Measurements from ENCODE around the gene RNF213. TPM values are rescaled to one million over a fixed set of nuclear protein-coding genes. Genes with fewer than 3 reads are reported as not detected.

RNF213 gene
- total and polyA plus RNA-seq, 8 donors: 21.9 to 94.7 (median 37.8) TPM

DNA sequence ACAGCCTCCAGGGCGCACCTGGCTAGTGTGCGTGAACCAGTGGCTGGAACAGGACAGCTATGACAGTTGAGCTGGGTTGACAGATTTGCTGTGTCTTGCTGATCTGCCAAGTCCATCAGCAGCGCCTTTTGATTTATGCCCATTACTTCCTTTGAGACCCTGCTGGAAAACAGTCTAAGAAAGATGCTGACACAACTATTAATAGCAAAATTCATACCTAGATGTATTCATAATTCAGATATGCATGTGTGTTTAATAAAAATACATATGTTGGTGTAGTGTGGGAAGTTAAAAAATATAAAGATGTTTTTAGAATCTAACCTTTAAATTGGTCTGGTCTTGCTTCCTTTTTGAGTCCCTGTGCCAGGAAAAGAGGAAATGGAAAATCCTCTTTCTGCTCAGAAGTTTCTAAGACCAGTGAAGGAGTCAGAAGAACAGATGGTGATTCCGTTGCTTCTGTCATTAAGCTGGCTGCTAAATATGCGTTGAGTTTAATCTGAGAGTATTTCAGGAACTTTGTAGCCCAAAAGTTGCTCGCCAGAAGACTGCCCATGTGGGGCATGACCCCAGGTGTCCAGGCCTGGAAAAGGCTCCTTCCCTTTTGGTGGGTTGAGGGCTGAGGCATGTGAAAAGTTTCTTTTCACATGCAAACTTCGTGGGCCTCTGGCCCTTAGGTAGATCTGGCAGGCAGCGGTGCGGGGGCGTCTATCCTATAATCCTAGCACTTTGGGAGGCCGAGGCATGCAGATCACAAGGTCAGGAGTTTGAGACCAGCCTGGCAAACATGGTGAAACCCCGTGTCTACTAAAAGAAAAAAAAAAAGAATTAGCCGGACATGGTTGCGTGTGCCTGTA, 114.3 kb downstream of the RNF213 start:
- Histone ChIP-seq H3K27me3 (no peaks in the 10 kb centered on the region), H3K4me3 (no peak overlapping the region), H3K9me3 (no peaks in the 10 kb centered on the region), H3K36me3 (peaks cover 7 to 72% (median 32%) of the 10 kb centered on the region in 3 donors), H3K27ac (no peak overlapping the region), H3K4me1 (no peaks in the 10 kb centered on the region)
- intact Hi-C loops (cut with DNase I): no loop called here
- ATAC-seq (no peak), DNase-seq (no peak), FAIRE-seq (no peak)
- TF ChIP-seq, protein P1, sequence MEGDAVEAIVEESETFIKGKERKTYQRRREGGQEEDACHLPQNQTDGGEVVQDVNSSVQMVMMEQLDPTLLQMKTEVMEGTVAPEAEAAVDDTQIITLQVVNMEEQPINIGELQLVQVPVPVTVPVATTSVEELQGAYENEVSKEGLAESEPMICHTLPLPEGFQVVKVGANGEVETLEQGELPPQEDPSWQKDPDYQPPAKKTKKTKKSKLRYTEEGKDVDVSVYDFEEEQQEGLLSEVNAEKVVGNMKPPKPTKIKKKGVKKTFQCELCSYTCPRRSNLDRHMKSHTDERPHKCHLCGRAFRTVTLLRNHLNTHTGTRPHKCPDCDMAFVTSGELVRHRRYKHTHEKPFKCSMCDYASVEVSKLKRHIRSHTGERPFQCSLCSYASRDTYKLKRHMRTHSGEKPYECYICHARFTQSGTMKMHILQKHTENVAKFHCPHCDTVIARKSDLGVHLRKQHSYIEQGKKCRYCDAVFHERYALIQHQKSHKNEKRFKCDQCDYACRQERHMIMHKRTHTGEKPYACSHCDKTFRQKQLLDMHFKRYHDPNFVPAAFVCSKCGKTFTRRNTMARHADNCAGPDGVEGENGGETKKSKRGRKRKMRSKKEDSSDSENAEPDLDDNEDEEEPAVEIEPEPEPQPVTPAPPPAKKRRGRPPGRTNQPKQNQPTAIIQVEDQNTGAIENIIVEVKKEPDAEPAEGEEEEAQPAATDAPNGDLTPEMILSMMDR (IDR thresholded peaks at IDR 0.05): no peak
- 82 to 84% methylated on average over 14 of the region's 14 CpGs for WGBS, 2 donors

DNA sequence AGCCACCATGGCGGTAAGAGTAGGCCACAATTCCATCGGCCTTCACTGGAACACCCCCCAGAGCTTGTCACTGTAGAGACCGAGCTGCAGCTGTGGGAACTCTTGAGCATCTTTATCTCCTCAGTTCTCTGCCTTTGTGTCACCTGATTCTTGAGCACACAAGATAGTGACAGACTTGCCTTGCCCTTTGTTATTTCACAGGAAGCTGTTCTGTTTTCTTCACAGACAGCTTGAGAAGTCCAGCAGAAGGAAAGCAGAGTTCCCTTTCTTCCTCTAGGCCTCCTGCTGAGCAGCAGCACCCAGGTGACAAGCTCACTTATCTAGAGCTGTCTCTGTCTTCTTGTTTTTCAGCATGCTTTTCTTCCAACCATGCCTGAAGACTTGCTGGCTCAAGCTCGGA, 115.9 kb downstream of the RNF213 start:
- TF ChIP-seq, protein P1 (IDR thresholded peaks at IDR 0.05): no peak
- WGBS, 2 donors: 86 to 88% methylated on average over 4 of the region's 4 CpGs
- H3K4me3 ChIP-seq: no peak overlapping the region
- intact Hi-C loops (cut with DNase I): no loop called here
- FAIRE-seq: no peak
- no peaks in the 10 kb centered on the region for H3K27me3 ChIP-seq
- no peaks in the 10 kb centered on the region for H3K9me3 ChIP-seq
- no peaks in the 10 kb centered on the region for H3K4me1 ChIP-seq
- no peak overlapping the region for H3K27ac ChIP-seq
- no peak for ATAC-seq
- H3K36me3 ChIP-seq: peaks cover 7 to 74% (median 38%) of the 10 kb centered on the region in 3 donors
- no peak for DNase-seq

DNA sequence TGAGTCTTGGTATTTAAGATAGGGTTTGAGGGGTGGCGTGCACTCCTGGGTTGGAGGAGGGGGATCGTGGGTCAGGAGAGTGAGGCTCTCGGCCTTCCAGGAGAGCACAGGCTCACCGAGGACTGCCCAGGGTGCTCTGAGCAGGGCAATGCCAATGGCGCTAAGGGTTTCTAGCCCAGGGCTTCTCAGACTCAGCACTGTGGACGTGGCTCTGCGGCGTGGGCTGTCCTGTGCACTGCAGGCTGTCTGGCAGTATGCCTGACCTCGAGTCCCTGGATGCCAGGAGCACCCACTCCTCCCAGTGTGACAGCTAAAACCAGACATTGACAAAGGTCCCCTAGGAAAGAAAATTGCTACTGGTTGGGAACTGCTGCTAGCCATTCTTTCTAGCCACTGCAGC, 117.1 kb downstream of the RNF213 start:
- H3K36me3 ChIP-seq: peaks cover 10 to 67% (median 43%) of the 10 kb centered on the region in 3 donors
- H3K4me1 ChIP-seq: no peaks in the 10 kb centered on the region
- TF ChIP-seq, protein P1 (IDR thresholded peaks at IDR 0.05): no peak
- DNase-seq: no peak
- H3K27ac ChIP-seq: no peak overlapping the region
- no peak for FAIRE-seq
- intact Hi-C loops (cut with DNase I): no loop called here
- no peaks in the 10 kb centered on the region for H3K9me3 ChIP-seq
- no peak overlapping the region for H3K4me3 ChIP-seq
- WGBS, 2 donors: 89 to 97% methylated on average over 9 of the region's 9 CpGs
- no peak for ATAC-seq
- H3K27me3 ChIP-seq: no peaks in the 10 kb centered on the region

DNA sequence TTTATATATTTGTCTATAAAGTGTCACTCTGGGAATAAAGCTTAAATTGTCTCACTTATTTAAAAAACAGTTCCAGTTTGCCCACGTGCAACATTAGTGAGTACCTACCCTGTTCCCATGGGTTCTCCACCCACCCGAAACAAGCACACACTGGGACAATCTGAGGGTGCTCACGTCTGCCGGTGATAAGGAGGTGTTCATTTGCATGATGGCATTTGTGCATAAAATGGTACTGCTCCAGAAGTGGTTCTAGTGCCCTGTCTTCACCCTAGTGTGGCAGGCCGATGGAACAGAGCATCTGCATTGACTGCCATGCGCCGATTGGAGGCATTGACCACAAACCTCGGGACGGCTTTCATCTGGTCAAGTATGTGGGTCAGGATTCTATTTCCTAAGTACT, 118.7 kb downstream of the RNF213 start:
- Histone ChIP-seq H3K36me3 (peaks cover 10 to 74% (median 36%) of the 10 kb centered on the region in 3 donors), H3K4me3 (no peak overlapping the region), H3K27ac (no peak overlapping the region), H3K27me3 (no peaks in the 10 kb centered on the region), H3K4me1 (no peaks in the 10 kb centered on the region), H3K9me3 (no peaks in the 10 kb centered on the region)
- 86 to 91% methylated on average over 9 of the region's 9 CpGs for WGBS, 2 donors
- TF ChIP-seq, protein P1 (IDR thresholded peaks at IDR 0.05): no peak
- intact Hi-C loops (cut with DNase I): no loop called here
- ATAC-seq: no peak
- FAIRE-seq: no peak
- no peak for DNase-seq

DNA sequence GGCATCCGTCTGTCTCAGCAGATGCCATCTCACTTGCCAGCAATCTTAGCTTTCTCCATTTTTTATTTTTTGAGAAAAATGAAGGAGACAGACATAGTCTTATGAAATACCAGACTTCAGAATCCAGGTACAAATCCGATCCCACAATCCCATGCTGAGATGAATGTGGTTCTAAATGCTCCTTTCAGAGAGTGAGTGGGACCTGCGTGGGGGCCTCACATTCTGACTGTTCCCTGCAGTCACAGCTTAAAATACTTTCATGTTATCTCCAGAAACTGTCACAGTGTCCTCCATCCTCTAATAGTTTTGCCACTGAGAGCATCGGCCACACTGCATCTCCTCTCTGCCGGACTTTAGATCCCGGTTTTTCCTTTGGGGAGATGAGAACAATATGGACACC, 119.4 kb downstream of the RNF213 start:
- TF ChIP-seq, protein P1 (IDR thresholded peaks at IDR 0.05): no peak
- intact Hi-C loops (cut with DNase I): loop anchor here in 1 of 3 donors (10.0 kb wide), 1 partner anchor 55 kb away; no protein-coding TSS in a partner anchor
- DNase-seq: no peak
- H3K36me3 ChIP-seq: peaks cover 9 to 79% (median 29%) of the 10 kb centered on the region in 3 donors
- H3K9me3 ChIP-seq: no peaks in the 10 kb centered on the region
- no peak overlapping the region for H3K4me3 ChIP-seq
- H3K27me3 ChIP-seq: no peaks in the 10 kb centered on the region
- no peak for ATAC-seq
- no peaks in the 10 kb centered on the region for H3K4me1 ChIP-seq
- no peak for FAIRE-seq
- WGBS, 2 donors: 91 to 96% methylated on average over 6 of the region's 6 CpGs
- no peak overlapping the region for H3K27ac ChIP-seq
